Measurements from ENCODE around the gene SOX21.

- peak; percentile 25 for TF ChIP-seq EZH2 (IDR thresholded peaks at IDR 0.05)
- no peak for TF ChIP-seq POLR2AphosphoS5 (IDR thresholded peaks at IDR 0.05; ENCODE audit: borderline replicate concordance, low read depth, low read length)
These were observed 2.1 kb downstream of the SOX21 start for GRCh38 chr13:94710065-94710781.
